H1 (cell line): ENCODE data around the gene DNAJC16. TPM values are rescaled to one million over a fixed set of nuclear protein-coding genes. Genes with fewer than 3 reads are reported as not detected.

Source experiments
- CTCF ChIA-PET: fragments of 300-600 bp; sonication (Branson Sonifier 250); formaldehyde crosslinking; loops from one replicate; lab custom pipeline; 2021; ENCODE audit not compliant: partially characterized antibody; lab: Charles Lee
- POLR2A ChIA-PET: fragments of 300-600 bp; sonication (Branson Sonifier 250); formaldehyde crosslinking; loops from one replicate; lab custom pipeline; 2021; ENCODE audit warnings: inconsistent platforms; ENCODE audit not compliant: partially characterized antibody; lab: Charles Lee
- DNase-seq, 2 experiments: peaks; one replicate each; pipeline versions ENCODE4 v3.0.0 to v3.0.0-alpha.2; 2010 to 2022; ENCODE audit warnings: low spot score in 2 of 2, low read depth in 1 of 2, mixed read lengths in 1 of 2
- FAIRE-seq: peaks from 2 replicates; lab custom pipeline; 2011; peaks lifted over from hg19 to GRCh38; lab: Jason Lieb, UNC
- H2AFZ ChIP-seq: 2 replicates; pipeline ENCODE4 v1.8.1; 2012; ENCODE audit warnings: low read length, inconsistent platforms
- H2AK5ac ChIP-seq: 2 replicates; pipeline ENCODE4 v1.6.1; 2013; ENCODE audit warnings: low read depth, low read length
- H2BK120ac ChIP-seq: replicated peaks from 2 replicates; pipeline ENCODE3; 2013; ENCODE audit warnings: low read depth, low read length, inconsistent platforms
- H2BK12ac ChIP-seq: 2 replicates; pipeline ENCODE4 v1.6.1; 2013; ENCODE audit warnings: low read depth, low read length
- H2BK15ac ChIP-seq: 2 replicates; pipeline ENCODE4 v1.6.1; 2013; ENCODE audit warnings: low read length
- H2BK20ac ChIP-seq: 2 replicates; pipeline ENCODE4 v1.6.1; 2013; ENCODE audit warnings: low read length
- H2BK5ac ChIP-seq: 2 replicates; pipeline ENCODE4 v1.6.1; 2013; ENCODE audit warnings: low read depth, low read length
- H3K14ac ChIP-seq: 2 replicates; pipeline ENCODE4 v1.6.1; 2013; ENCODE audit warnings: inconsistent platforms; ENCODE audit not compliant: insufficient read length
- H3K18ac ChIP-seq: 2 replicates; pipeline ENCODE4 v1.6.1; 2013; ENCODE audit warnings: low read length; ENCODE audit errors: extremely low read depth
- H3K23ac ChIP-seq: 2 replicates; pipeline ENCODE4 v1.6.1; 2013; ENCODE audit warnings: inconsistent platforms; ENCODE audit not compliant: insufficient read length
- H3K23me2 ChIP-seq: 2 replicates; pipeline ENCODE4 v1.6.1; 2013; ENCODE audit warnings: low read depth, low read length
- H3K27ac ChIP-seq: 2 replicates; pipeline ENCODE4 v1.6.1; 2011; ENCODE audit warnings: low read depth, low read length, inconsistent platforms
- H3K27me3 ChIP-seq, 4 experiments: replicated peaks in 1 of 4; 1 replicate in 1 of 4; 2 replicates in 3 of 4; pipeline versions ENCODE4 v1.6.1 to v1.8.1; 2011 to 2013; ENCODE audit warnings: low read length in 3 of 4, mild to moderate bottlenecking in 3 of 4, inconsistent platforms in 2 of 4, mixed read lengths in 2 of 4, moderate library complexity in 1 of 4; ENCODE audit not compliant: control insufficient read depth in 3 of 4, insufficient read depth in 3 of 4; ENCODE audit errors: extremely low read depth in 1 of 4
- H3K36me3 ChIP-seq, 4 experiments: 2 replicates each; pipeline versions ENCODE4 v1.6.1 to v1.8.1; 2011 to 2013; ENCODE audit warnings: mild to moderate bottlenecking in 4 of 4, low read length in 3 of 4, moderate library complexity in 2 of 4, control low read depth in 1 of 4, inconsistent platforms in 1 of 4; ENCODE audit not compliant: insufficient read depth in 4 of 4, control insufficient read depth in 2 of 4
- H3K4ac ChIP-seq: replicated peaks from 2 replicates; pipeline ENCODE3; 2013; ENCODE audit warnings: low read length, low read depth, mixed read lengths, inconsistent platforms; ENCODE audit not compliant: insufficient read length
- H3K4me1 ChIP-seq, 4 experiments: replicated peaks in 1 of 4; 1 replicate in 1 of 4; 2 replicates in 3 of 4; pipeline versions ENCODE4 v1.6.1 to v1.8.1; 2011 to 2013; ENCODE audit warnings: low read length in 3 of 4, inconsistent platforms in 2 of 4, mixed read lengths in 1 of 4; ENCODE audit not compliant: insufficient read depth in 4 of 4, control insufficient read depth in 3 of 4
- H3K4me2 ChIP-seq, 2 experiments: 2 replicates each; pipeline versions ENCODE4 v1.6.1 to v1.8.1; 2011 to 2013; ENCODE audit warnings: low read depth in 2 of 2, low read length in 2 of 2, control low read depth in 1 of 2, inconsistent platforms in 1 of 2, mild to moderate bottlenecking in 1 of 2; ENCODE audit not compliant: insufficient read depth in 1 of 2
- H3K4me3 ChIP-seq, 4 experiments: fragments of 200-600, 300-600 bp in 1 of 4; sonication (generic), shearing (Covaris generic), sonication (Bioruptor Twin) in 1 of 4; 2 replicates each; pipeline versions ENCODE4 v1.5.1 to v1.8.1; 2011 to 2016; ENCODE audit warnings: low read length in 4 of 4, low read depth in 3 of 4, control low read depth in 2 of 4, inconsistent platforms in 2 of 4, mild to moderate bottlenecking in 2 of 4, mixed read lengths in 1 of 4, moderate library complexity in 1 of 4; ENCODE audit not compliant: insufficient read depth in 2 of 4; ENCODE audit errors: extremely low read depth in 1 of 4
- H3K56ac ChIP-seq: replicated peaks from 2 replicates; pipeline ENCODE3; 2013; ENCODE audit warnings: low read depth, mild to moderate bottlenecking, mixed read lengths, low read length, inconsistent platforms; ENCODE audit not compliant: insufficient read length
- H3K79me1 ChIP-seq: 2 replicates; pipeline ENCODE4 v1.6.1; 2013; ENCODE audit warnings: low read depth, low read length, control low read depth
- H3K79me2 ChIP-seq, 2 experiments: 2 replicates each; pipeline versions ENCODE4 v1.6.1 to v1.8.1; 2012 to 2013; ENCODE audit warnings: low read length in 2 of 2, mild to moderate bottlenecking in 2 of 2, inconsistent platforms in 1 of 2; ENCODE audit not compliant: insufficient read depth in 2 of 2, control insufficient read depth in 1 of 2
- H3K9ac ChIP-seq, 4 experiments: replicated peaks in 1 of 4; 1 replicate in 1 of 4; 2 replicates in 3 of 4; pipeline versions ENCODE4 v1.6.1 to v1.8.1; 2011 to 2013; ENCODE audit warnings: low read depth in 3 of 4, low read length in 3 of 4, control low read depth in 2 of 4, mild to moderate bottlenecking in 2 of 4, moderate library complexity in 2 of 4, inconsistent platforms in 1 of 4; ENCODE audit errors: extremely low read depth in 1 of 4
- H3K9me3 ChIP-seq, 2 experiments: 2 replicates each; pipeline versions ENCODE4 v1.6.1 to v1.8.1; 2012 to 2013; ENCODE audit warnings: mild to moderate bottlenecking in 2 of 2, moderate library complexity in 2 of 2, control low read depth in 1 of 2, inconsistent platforms in 1 of 2, low read depth in 1 of 2, low read length in 1 of 2, mixed read lengths in 1 of 2; ENCODE audit not compliant: insufficient read depth in 2 of 2
- H4K20me1 ChIP-seq, 2 experiments: replicated peaks in 1 of 2; 2 replicates each; pipeline versions ENCODE3 to v1.8.1; 2011 to 2013; ENCODE audit warnings: inconsistent platforms in 2 of 2, low read length in 2 of 2, mild to moderate bottlenecking in 1 of 2; ENCODE audit not compliant: insufficient read depth in 2 of 2, control insufficient read depth in 1 of 2
- H4K5ac ChIP-seq: 2 replicates; pipeline ENCODE4 v1.6.1; 2013; ENCODE audit warnings: low read length, low read depth, mixed read lengths, inconsistent platforms; ENCODE audit not compliant: insufficient read length
- H4K8ac ChIP-seq: 2 replicates; pipeline ENCODE4 v1.8.0; 2013; ENCODE audit warnings: mild to moderate bottlenecking, moderate library complexity, low read length, inconsistent platforms; ENCODE audit not compliant: insufficient read depth; ENCODE audit errors: extremely low read depth
- H4K91ac ChIP-seq: replicated peaks from 2 replicates; pipeline ENCODE3; 2013; ENCODE audit warnings: low read length, mixed read lengths, inconsistent platforms; ENCODE audit not compliant: insufficient read length
- CEBPB ChIP-seq: IDR thresholded peaks from 2 replicates; pipeline ENCODE4 v1.6.1; 2012; ENCODE audit warnings: low read depth, low read length
- EZH2 ChIP-seq: fragments of 200-600 bp; sonication (generic); IDR thresholded peaks from 2 replicates; pipeline ENCODE4 v1.7.1; 2012; ENCODE audit warnings: low read depth, mild to moderate bottlenecking, moderate library complexity, low read length, inconsistent platforms; ENCODE audit not compliant: severe bottlenecking
- HDAC6 ChIP-seq: IDR thresholded peaks from one replicate; pipeline ENCODE4 v1.7.1; 2012; ENCODE audit warnings: low read depth, mild to moderate bottlenecking, inconsistent platforms, low read length, moderate library complexity
- POLR2A ChIP-seq, 2 experiments: IDR thresholded peaks; 1 replicate in 1 of 2; 2 replicates in 1 of 2; pipeline ENCODE4 v1.6.1; 2011; ENCODE audit warnings: low read depth in 2 of 2, low read length in 2 of 2, mild to moderate bottlenecking in 2 of 2; ENCODE audit errors: control extremely low read depth in 1 of 2
- POU5F1 ChIP-seq: IDR thresholded peaks from 2 replicates; pipeline ENCODE4 v1.6.1; 2011; ENCODE audit warnings: low read depth, mild to moderate bottlenecking, low read length, moderate library complexity
- RXRA ChIP-seq: IDR thresholded peaks from 2 replicates; pipeline ENCODE4 v1.6.1; 2011; ENCODE audit warnings: low read depth, mild to moderate bottlenecking, low read length, moderate library complexity; ENCODE audit not compliant: insufficient read depth
- SAP30 ChIP-seq: fragments of 300-600 bp; sonication (generic); IDR thresholded peaks from 2 replicates; pipeline ENCODE4 v1.7.1; 2012; ENCODE audit warnings: low read length, moderate library complexity, mild to moderate bottlenecking, inconsistent platforms; ENCODE audit not compliant: insufficient read depth, insufficient replicate concordance
- ZNF274 ChIP-seq: IDR thresholded peaks from 2 replicates; pipeline ENCODE4 v1.7.0; 2012; ENCODE audit warnings: low read length, borderline replicate concordance; ENCODE audit errors: extremely low read depth
- WGBS, 2 experiments: shearing (Covaris generic) in 1 of 2; methylation state at CpG; one replicate each; pipeline versions ENCODE4 v1.1.6 to v1.1.7; 2013 to 2015; ENCODE audit warnings: low lambda C conversion rate in 2 of 2, mixed read lengths in 2 of 2, inconsistent platforms in 1 of 2, low coverage in 1 of 2, missing lambda C conversion rate in 1 of 2; ENCODE audit not compliant: insufficient replicate concordance in 2 of 2, insufficient coverage in 1 of 2, insufficient read length in 1 of 2; ENCODE audit errors: extremely low coverage in 1 of 2, missing lambda C conversion rate in 1 of 2; 5-methylcytosine and 5-hydroxymethylcytosine counted together
- polyA plus RNA-seq, 7 experiments: library from polyadenylated mRNA; depleted of rRNA in 3 of 7; stranded (reverse) in 5 of 7; unstranded in 2 of 7; fragments of >200 nt in 5 of 7; fragments of 200-250 nt in 2 of 7; gene quantifications; 1 replicate in 5 of 7; 2 replicates in 1 of 7; 4 replicates in 1 of 7; pipeline versions ENCODE4 v1.2.1 to v1.2.3, GENCODE V29; 2011 to 2013; ENCODE audit warnings: missing spikeins in 2 of 7, mixed read lengths in 2 of 7
- total RNA-seq: library from RNA; stranded (reverse); fragmentation: NEBNext Ultra II Directional; extraction: Animal tissue kit (Norgen Biotek cat#: 25700); gene quantifications from 2 replicates; pipeline ENCODE4 v1.2.1, GENCODE V29; 2021
- TF ChIP-seq, protein P1 (sequence below): IDR thresholded peaks from 2 replicates; pipeline ENCODE4 v1.6.1; 2011; ENCODE audit warnings: low read depth, mild to moderate bottlenecking, low read length; ENCODE audit not compliant: insufficient read depth
- TF ChIP-seq, protein P2 (sequence below): IDR thresholded peaks from 2 replicates; pipeline ENCODE4 v1.6.1; 2012; ENCODE audit warnings: low read length, inconsistent platforms
- TF ChIP-seq, protein P3 (sequence below): IDR thresholded peaks from 2 replicates; pipeline ENCODE4 v1.6.1; 2012; ENCODE audit warnings: inconsistent platforms

Gene DNAJC16
- total and polyA plus RNA-seq, 2 of the 8 experiments (the other 6 are each of a cell fraction or from before 2014, with no cell fraction given) = 7.9 to 23.3 TPM

DNA sequence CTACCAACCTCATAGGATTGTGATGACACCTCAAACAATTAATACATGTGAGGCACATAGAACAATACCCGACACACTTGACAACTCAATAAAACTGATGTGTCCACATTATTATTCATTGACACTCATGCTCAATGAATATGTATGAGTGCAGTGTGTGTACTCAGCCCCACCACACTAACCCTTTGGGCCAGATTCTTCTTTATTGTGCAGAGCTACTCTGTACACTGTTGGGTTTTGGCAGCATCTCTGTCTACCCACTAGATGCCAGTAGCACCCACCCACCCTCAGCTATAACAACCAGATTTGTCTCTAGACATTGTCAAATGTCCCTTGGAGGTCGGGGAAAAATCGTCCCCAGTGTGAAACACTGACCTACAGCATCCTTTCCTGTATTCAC, 12.7 kb upstream of the DNAJC16 start:
- no peaks in the 10 kb centered on the region for H3K9me3 ChIP-seq
- peaks cover 0 to 22% (median 6%) of the 10 kb centered on the region in 4 experiments; a peak in 5 of 8 replicates for H3K36me3 ChIP-seq
- H3K27me3 ChIP-seq = no peaks in the 10 kb centered on the region
- H2BK12ac ChIP-seq = no peak overlapping the region
- POLR2A ChIA-PET = interaction anchor here (2.4 kb wide), 1 partner anchor 10 kb away, joined by 7 read pairs; the partner anchor contains the start of gene CASP9
- no peak overlapping the region for H2AK5ac ChIP-seq
- peaks cover 3 to 14% (median 7%) of the 10 kb centered on the region in 4 experiments; a peak in 6 of 7 replicates for H3K4me1 ChIP-seq
- no peak for DNase-seq
- H3K4me3 ChIP-seq = no peak overlapping the region
- H4K5ac ChIP-seq = no peak overlapping the region
- no peak overlapping the region for H2AFZ ChIP-seq
- no peak overlapping the region for H2BK20ac ChIP-seq
- no peaks in the 10 kb centered on the region for H3K23me2 ChIP-seq
- no peak overlapping the region for H3K14ac ChIP-seq
- no peak overlapping the region for H3K4me2 ChIP-seq
- no peak for FAIRE-seq
- no peaks in the 10 kb centered on the region for H4K20me1 ChIP-seq
- 90% methylated on average over 3 of the region's 3 CpGs; no CpG with 5 or more reads in 1 of the 2 experiments for WGBS, 2 experiments
- CTCF ChIA-PET = interaction anchor here (0.7 to 1.4 kb wide), 2 partner anchors 15 to 83 kb away, joined by 3 to 4 read pairs; no protein-coding TSS in a partner anchor
- H3K27ac ChIP-seq = no peak overlapping the region
- no peak overlapping the region for H3K23ac ChIP-seq
- H3K9ac ChIP-seq = no peak overlapping the region
- H3K4ac ChIP-seq = no peak overlapping the region
- H3K79me2 ChIP-seq = peaks cover 0 to 14% of the 10 kb centered on the region in 2 experiments; a peak in 2 of 4 replicates
- H2BK15ac ChIP-seq = no peak overlapping the region
- no peak overlapping the region for H2BK5ac ChIP-seq
- no peak overlapping the region for H3K18ac ChIP-seq
- no peak overlapping the region for H2BK120ac ChIP-seq
- H3K56ac ChIP-seq = no peak overlapping the region
- H4K91ac ChIP-seq = no peak overlapping the region
- peaks cover 7% of the 10 kb centered on the region; the same call in 1 of the 2 replicates for H3K79me1 ChIP-seq
- H4K8ac ChIP-seq = no peak overlapping the region
- TF ChIP-seq, protein P1, sequence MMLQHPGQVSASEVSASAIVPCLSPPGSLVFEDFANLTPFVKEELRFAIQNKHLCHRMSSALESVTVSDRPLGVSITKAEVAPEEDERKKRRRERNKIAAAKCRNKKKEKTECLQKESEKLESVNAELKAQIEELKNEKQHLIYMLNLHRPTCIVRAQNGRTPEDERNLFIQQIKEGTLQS = no peak
- no peak for TF ChIP-seq SAP30
- TF ChIP-seq POU5F1 = no peak
- TF ChIP-seq, protein P2, sequence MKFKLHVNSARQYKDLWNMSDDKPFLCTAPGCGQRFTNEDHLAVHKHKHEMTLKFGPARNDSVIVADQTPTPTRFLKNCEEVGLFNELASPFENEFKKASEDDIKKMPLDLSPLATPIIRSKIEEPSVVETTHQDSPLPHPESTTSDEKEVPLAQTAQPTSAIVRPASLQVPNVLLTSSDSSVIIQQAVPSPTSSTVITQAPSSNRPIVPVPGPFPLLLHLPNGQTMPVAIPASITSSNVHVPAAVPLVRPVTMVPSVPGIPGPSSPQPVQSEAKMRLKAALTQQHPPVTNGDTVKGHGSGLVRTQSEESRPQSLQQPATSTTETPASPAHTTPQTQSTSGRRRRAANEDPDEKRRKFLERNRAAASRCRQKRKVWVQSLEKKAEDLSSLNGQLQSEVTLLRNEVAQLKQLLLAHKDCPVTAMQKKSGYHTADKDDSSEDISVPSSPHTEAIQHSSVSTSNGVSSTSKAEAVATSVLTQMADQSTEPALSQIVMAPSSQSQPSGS = no peak
- no peak for TF ChIP-seq CEBPB
- no peak for TF ChIP-seq ZNF274
- TF ChIP-seq EZH2 = no peak
- TF ChIP-seq, protein P3, sequence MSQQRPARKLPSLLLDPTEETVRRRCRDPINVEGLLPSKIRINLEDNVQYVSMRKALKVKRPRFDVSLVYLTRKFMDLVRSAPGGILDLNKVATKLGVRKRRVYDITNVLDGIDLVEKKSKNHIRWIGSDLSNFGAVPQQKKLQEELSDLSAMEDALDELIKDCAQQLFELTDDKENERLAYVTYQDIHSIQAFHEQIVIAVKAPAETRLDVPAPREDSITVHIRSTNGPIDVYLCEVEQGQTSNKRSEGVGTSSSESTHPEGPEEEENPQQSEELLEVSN = no peak
- no peak for TF ChIP-seq POLR2A (IDR thresholded peaks at IDR 0.05; ENCODE audit: control extremely low read depth in 1 of 2, low read depth in 2 of 2, low read length in 2 of 2)
- TF ChIP-seq HDAC6 = no peak
- TF ChIP-seq RXRA = no peak
